Subcutaneous abdominal adipose tissue (tissue), 5 donors: ENCODE results near the gene PCYOX1L.
A peak's percentile ranks its signal among the peaks of the same experiment; 100 is the strongest.

Source experiments
- H3K27ac ChIP-seq: one replicate; pipeline ENCODE4 v1.7.0; 2013; ENCODE audit warnings: low read depth, mild to moderate bottlenecking, inconsistent platforms, low read length, moderate library complexity
- H3K27me3 ChIP-seq, 5 donors: one replicate each; pipeline ENCODE4 v1.7.0; 2013; ENCODE audit warnings: low read length in 5 of 5, inconsistent platforms in 1 of 5; ENCODE audit not compliant: control insufficient read depth in 5 of 5, insufficient read depth in 4 of 5
- H3K36me3 ChIP-seq, 5 donors: one replicate each; pipeline ENCODE4 v1.7.0; 2013; ENCODE audit warnings: low read length in 5 of 5; ENCODE audit not compliant: control insufficient read depth in 5 of 5, insufficient read depth in 5 of 5
- H3K4me1 ChIP-seq, 5 donors: one replicate each; pipeline ENCODE4 v1.7.0; 2013; ENCODE audit warnings: low read length in 5 of 5, mild to moderate bottlenecking in 3 of 5, moderate library complexity in 1 of 5; ENCODE audit not compliant: control insufficient read depth in 5 of 5, insufficient read depth in 5 of 5
- H3K4me3 ChIP-seq, 5 donors: one replicate each; pipeline ENCODE4 v1.7.0; 2013; ENCODE audit warnings: low read length in 5 of 5, low read depth in 1 of 5
- H3K9ac ChIP-seq, 5 donors: one replicate each; pipeline ENCODE4 v1.7.0; 2013; ENCODE audit warnings: low read length in 5 of 5, mild to moderate bottlenecking in 4 of 5, moderate library complexity in 3 of 5
- H3K9me3 ChIP-seq, 5 donors: one replicate each; pipeline ENCODE4 v1.7.0; 2013; ENCODE audit warnings: low read length in 5 of 5; ENCODE audit not compliant: control insufficient read depth in 5 of 5
- donor health status: healthy.
- donor health status: healthy.
- donor health status: healthy.
- donor health status: healthy.
- donor health status: healthy.

PCYOX1L gene

DNA sequence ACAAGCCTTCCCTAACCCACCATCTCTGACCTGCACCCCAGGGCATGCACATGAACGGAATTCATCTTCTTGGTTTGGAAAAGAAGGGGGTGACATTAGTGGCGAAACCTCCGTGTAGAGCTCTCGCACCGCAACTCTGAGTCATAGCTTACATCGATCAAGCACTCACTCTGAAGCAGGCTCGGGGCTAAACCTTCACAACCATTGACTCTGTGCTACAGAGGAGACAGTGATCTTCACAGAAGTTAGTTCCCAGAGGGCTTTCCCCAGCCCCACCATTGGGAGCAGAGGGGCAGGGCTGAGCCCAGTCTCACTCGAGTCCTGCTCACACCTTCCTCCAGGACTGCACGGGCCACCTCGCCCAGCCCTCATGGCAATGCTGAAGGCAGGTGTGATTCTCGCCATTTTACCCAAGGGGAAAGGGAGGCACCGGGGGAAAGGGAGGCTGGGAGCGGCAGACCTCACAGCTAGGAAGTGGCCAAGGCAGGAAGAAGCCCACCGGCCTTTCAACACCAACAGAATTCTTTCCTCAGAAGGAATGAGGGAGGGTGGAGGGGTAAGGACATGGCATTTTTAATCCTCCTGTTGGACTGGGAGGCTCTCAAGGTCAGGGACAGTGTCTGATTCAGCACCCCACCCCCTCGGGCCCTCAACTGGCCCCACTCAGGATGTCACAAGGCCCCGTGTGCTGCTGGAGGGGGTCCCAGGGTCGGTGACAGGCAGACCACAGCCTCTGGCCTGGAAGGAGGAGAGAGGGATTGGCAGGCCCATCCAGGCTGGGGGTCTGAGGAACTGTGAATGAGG lies 47.1 kb downstream of the PCYOX1L start:
- Histone ChIP-seq H3K36me3 (peaks cover 0 to 9% (median 2%) of the 10 kb centered on the region in 5 donors), H3K4me3 (no peak overlapping the region), H3K27ac (peak overlapping the region; percentile 97), H3K4me1 (peaks cover 10 to 56% (median 54%) of the 10 kb centered on the region in 5 donors), H3K9ac (peak overlapping the region in 1 of 5 donors; percentile 19), H3K9me3 (no peaks in the 10 kb centered on the region), H3K27me3 (peaks cover 0 to 3% (median 0%) of the 10 kb centered on the region in 5 donors)

DNA sequence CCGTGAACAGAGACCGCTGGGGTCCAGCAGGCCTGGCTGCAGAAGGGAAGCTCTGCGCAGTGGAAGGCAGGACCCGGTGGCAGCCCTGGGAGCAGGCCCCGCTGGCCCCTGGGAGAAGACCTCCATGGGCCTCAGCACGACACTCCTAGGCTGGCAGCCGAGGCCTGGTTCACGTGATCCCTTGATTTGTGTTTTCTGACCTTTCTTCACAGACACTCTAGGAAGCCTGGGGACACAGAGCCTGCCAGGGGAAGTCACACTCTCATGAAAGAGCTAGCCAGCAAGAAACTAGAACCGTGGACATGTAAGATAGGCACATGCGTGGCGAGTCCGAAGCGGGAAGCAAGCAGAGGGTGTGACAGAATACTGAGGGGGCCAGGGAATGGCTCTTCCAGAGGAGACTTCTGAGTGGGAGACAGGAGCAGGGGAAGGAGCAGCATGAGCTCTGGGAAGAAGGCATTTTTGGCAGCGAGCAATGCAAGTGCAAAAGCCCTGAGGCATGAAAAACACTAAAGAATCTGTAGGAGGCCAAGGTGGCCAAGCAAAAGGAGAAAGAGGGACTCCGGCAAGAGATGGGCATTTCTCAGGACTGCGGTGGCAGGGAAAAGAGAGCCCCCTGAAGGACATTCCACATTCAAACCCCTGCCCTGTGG lies 47.8 kb downstream of the PCYOX1L start:
- H3K9me3 ChIP-seq, result no peaks in the 10 kb centered on the region
- peak overlapping the region; percentile 97 for H3K27ac ChIP-seq
- peaks cover 0 to 9% (median 3%) of the 10 kb centered on the region in 5 donors for H3K36me3 ChIP-seq
- H3K9ac ChIP-seq, result peak overlapping the region in 3 of 5 donors; percentile 10 to 75 (median 44)
- peaks cover 6 to 56% (median 55%) of the 10 kb centered on the region in 5 donors for H3K4me1 ChIP-seq
- peaks cover 0 to 3% (median 0%) of the 10 kb centered on the region in 5 donors for H3K27me3 ChIP-seq
- H3K4me3 ChIP-seq, result peak overlapping the region in 3 of 5 donors; percentile 17 to 81 (median 49)

DNA sequence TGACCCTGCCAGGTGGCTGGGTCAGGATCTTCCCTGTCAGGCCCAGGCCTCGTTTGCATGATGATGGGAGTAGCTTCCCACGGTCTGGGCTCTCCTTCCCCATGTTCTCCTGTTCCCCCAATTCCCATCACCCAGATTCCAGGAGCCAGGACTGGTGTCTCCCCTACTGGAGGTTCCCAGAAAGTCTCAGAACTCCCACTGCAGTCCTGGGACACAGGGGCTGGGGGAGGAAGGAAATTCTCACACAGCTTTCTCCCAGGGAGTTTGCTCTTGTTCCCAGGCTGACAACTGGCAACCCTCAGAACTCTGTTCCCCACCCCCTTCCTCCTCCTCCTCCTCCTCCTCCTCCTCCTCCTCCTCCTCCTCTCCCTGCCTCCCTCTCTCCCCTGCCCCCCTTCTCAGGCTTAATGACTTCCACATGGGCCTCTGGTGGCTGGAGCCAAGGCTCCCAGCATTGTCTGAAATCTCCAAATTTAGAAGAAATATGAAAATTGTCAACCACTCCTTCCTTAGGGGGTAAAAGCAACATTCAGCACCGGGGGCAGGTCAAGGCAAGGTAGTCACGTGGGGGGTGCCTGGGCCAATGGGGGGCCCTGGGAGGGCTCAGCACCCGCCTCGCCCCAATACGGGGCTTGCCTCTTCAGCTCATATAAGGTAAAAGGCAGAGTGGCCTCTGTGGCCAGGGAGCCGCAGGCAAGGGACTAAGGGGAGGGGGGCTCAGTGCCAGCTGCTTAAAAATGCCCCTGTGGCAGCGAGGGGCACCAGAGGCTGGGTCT lies 48.5 kb downstream of the PCYOX1L start:
- peak overlapping the region; percentile 65 to 100 (median 87) for H3K4me3 ChIP-seq
- peaks cover 6 to 62% (median 59%) of the 10 kb centered on the region in 5 donors for H3K4me1 ChIP-seq
- peak overlapping the region; percentile 63 to 96 (median 75) for H3K9ac ChIP-seq
- H3K27me3 ChIP-seq, result peaks cover 0 to 3% (median 0%) of the 10 kb centered on the region in 5 donors
- peaks cover 0 to 9% (median 3%) of the 10 kb centered on the region in 5 donors for H3K36me3 ChIP-seq
- peak overlapping the region; percentile 97 for H3K27ac ChIP-seq
- no peaks in the 10 kb centered on the region for H3K9me3 ChIP-seq

DNA sequence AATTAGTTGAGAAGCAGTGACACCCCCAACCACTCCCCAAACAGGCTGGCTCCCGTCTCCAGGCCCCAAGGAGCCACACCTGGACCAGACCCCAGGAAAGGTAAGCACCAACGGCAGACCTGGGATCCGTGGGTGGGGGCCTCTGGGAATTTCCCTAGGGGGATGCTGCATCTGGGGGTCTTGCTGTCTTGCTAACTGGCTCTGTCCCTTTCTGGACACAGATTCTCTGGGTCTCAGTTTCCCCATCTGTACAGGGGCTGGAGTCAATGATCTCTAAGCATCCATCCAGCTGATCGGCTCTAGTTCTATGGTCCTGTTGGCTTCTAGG lies 49.1 kb downstream of the PCYOX1L start:
- peak overlapping the region; percentile 97 for H3K27ac ChIP-seq

DNA sequence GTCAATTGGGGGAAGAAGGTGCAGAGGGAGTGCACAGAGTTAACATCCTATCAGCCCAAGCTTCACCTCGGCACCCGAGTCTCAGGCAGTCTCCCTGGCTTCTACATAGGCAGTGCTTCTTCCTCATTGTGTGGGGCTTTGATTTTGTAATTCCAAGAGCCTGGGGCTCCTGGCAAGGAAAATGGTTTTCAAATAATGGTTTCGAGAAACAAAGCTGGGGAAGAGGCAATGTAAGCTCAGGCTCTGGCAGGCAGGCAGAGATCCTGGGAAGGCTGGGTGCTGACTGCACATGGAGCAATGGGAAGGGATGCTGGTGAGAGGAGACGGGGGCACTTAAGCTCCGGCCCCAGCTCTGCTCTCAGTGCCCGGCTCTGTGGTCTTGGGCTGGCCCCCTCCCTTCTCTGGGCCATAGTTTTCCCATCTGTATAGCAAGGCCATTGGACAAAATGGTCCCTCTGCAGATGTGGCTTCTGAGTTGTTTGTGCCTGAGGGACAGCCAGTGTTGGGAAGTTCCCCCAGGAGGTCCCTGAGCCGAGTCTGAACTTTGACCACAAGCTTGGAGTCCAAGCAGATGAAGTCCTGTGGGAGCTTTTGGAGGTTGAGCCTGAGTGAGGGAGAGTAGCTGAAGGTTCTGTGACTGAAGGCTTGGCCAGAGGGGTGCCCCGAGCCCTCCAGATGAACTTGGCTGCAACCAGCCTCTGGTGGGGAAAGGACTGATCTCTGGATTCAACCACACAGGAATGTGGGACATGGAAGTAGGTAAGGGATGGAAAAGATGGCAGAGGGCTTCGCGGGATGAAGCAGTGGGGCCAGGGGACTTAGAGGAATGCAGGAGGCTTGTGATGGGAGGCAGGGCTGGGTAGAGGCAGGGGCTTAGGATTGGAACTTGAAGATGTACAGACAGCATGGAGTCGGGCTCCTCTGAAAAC lies 49.7 kb downstream of the PCYOX1L start:
- Histone ChIP-seq H3K9me3 (no peaks in the 10 kb centered on the region), H3K27ac (peak overlapping the region; percentile 97), H3K9ac (peak overlapping the region; percentile 60 to 96 (median 71)), H3K4me1 (peaks cover 6 to 74% (median 71%) of the 10 kb centered on the region in 5 donors), H3K36me3 (peaks cover 0 to 13% (median 3%) of the 10 kb centered on the region in 5 donors), H3K4me3 (peak overlapping the region; percentile 65 to 100 (median 87)), H3K27me3 (peaks cover 0 to 3% (median 0%) of the 10 kb centered on the region in 5 donors)

More for the DNA sequence above, 49.1 kb downstream of the PCYOX1L start:
- peak overlapping the region; percentile 65 to 100 (median 87) for H3K4me3 ChIP-seq
- H3K9ac ChIP-seq, result peak overlapping the region; percentile 16 to 96 (median 71)
- H3K36me3 ChIP-seq, result peaks cover 0 to 13% (median 3%) of the 10 kb centered on the region in 5 donors
- H3K27me3 ChIP-seq, result peaks cover 0 to 3% (median 0%) of the 10 kb centered on the region in 5 donors
- H3K9me3 ChIP-seq, result no peaks in the 10 kb centered on the region
- peaks cover 6 to 68% (median 65%) of the 10 kb centered on the region in 5 donors for H3K4me1 ChIP-seq

DNA sequence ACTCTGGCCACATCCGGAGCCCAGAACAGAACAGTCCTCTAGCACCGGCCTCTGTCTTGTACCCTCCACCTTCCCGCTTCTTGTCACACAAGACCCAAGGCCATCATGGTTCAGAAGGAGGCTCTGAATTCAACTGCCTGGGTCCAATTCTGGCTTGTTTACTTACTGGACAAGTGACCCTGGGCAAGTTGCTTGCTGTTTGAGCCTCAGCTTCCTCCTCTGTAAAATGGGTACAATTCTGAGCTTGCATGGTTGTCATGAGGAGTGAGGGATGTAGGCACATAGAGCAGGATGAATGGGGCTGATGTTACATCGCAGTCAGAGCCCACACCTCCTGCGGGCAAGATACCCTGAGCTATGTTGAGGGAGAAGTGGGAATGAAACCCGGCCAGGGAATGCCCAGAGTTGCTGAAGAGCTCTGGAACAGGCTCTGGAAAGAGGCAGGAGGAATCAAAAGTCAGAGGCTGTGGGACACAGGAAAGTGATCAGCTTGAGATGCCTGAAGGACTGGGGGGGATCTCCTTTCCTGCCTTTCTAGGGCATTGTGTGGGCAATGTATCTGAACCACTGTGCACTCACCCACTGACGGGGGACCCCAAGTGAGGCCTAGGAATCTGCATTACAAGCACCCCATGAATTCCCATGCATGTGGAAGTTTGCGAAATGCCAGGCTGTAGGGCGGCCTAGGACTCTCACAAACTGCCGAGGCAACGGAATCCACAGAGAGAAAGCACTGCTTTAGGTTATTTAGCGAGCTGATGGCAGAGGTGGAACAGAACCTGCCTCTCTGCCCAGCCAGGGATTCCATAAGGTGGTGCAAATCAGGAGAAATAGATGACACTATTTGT lies 50.6 kb downstream of the PCYOX1L start:
- H3K9ac ChIP-seq, result peak overlapping the region; percentile 60 to 96 (median 71)
- peak overlapping the region; percentile 97 for H3K27ac ChIP-seq
- peak overlapping the region; percentile 65 to 100 (median 87) for H3K4me3 ChIP-seq

DNA sequence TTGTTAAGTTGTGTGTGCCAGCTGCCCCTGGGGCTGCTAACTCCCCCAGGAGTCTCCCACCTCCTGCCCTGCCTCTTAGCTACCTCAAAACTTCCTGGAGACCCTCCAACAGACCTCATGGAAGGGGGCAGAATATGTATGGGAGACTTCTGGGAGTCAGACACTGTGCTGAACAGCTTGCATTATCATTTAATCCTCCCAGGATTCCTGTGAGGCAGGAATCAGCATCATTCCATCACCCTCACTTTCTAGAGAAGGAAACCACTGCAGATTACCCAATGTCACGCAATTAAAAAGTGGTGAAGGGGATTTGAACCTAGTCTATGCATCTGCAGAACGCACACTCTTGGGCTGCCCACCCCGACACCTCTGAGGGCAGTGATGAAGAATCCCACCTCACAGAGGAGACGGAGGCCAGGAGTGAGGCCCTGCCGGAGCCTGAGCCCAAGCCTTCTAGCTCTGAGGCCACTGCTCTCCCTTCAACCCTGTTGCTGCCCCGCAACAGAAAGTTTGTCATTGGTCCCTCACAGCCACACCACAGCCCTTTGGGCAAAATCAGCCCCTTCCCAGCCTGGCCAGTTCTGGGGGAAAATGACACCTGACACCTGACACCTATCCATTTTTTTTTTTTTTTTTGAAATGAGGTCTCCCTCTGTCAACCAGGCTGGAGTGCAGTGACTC lies 51.6 kb downstream of the PCYOX1L start:
- H3K27ac ChIP-seq, result peak overlapping the region; percentile 97
- H3K36me3 ChIP-seq, result peaks cover 0 to 20% (median 10%) of the 10 kb centered on the region in 5 donors
- no peaks in the 10 kb centered on the region for H3K9me3 ChIP-seq
- peak overlapping the region; percentile 42 to 96 (median 71) for H3K9ac ChIP-seq
- H3K4me3 ChIP-seq, result peak overlapping the region; percentile 65 to 100 (median 87)
- H3K4me1 ChIP-seq, result peaks cover 9 to 91% (median 84%) of the 10 kb centered on the region in 5 donors
- peaks cover 0 to 3% (median 0%) of the 10 kb centered on the region in 5 donors for H3K27me3 ChIP-seq

More for the DNA sequence above, 50.6 kb downstream of the PCYOX1L start:
- H3K27me3 ChIP-seq, result peaks cover 0 to 3% (median 0%) of the 10 kb centered on the region in 5 donors
- H3K36me3 ChIP-seq, result peaks cover 0 to 16% (median 6%) of the 10 kb centered on the region in 5 donors
- peaks cover 8 to 83% (median 80%) of the 10 kb centered on the region in 5 donors for H3K4me1 ChIP-seq
- H3K9me3 ChIP-seq, result no peaks in the 10 kb centered on the region

DNA sequence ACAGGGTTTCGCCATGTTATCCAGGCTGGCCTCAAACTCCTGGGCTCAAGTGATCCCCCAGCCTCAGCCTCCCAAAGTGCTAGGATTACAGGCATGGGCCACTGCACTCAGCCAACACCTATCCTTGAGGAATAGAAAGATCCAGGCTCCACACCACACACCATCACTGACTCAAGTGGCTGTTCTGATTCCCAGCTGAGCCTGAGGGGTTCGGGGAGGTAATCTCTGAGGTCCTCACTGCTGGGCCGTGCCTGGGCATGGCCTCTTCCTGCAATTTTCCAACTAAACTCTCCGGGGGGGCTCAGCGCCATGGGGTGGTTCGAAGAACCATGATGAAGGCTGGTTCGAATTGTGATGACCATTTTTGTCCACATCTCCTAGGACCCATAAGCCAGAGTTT lies 52.2 kb downstream of the PCYOX1L start:
- Histone ChIP-seq H3K27me3 (peaks cover 0 to 3% (median 0%) of the 10 kb centered on the region in 5 donors), H3K9ac (peak overlapping the region in 2 of 5 donors; percentile 71 to 96), H3K9me3 (no peaks in the 10 kb centered on the region), H3K36me3 (peaks cover 0 to 26% (median 16%) of the 10 kb centered on the region in 5 donors), H3K4me3 (peak overlapping the region; percentile 65 to 100 (median 87)), H3K4me1 (peaks cover 14 to 96% (median 85%) of the 10 kb centered on the region in 5 donors), H3K27ac (peak overlapping the region; percentile 97)
